ENCODE data around the gene CDK17. TPM values are rescaled to one million over a fixed set of nuclear protein-coding genes. Genes with fewer than 3 reads are reported as not detected.
"Not testable (repeated sequence)": the region's sequence is repeated elsewhere in the genome, so short reads cannot be mapped to it uniquely, and the experiment has no call there.

The CDK17 gene
- total RNA-seq, 1 donor from 2014 or later = 33.8 TPM

DNA sequence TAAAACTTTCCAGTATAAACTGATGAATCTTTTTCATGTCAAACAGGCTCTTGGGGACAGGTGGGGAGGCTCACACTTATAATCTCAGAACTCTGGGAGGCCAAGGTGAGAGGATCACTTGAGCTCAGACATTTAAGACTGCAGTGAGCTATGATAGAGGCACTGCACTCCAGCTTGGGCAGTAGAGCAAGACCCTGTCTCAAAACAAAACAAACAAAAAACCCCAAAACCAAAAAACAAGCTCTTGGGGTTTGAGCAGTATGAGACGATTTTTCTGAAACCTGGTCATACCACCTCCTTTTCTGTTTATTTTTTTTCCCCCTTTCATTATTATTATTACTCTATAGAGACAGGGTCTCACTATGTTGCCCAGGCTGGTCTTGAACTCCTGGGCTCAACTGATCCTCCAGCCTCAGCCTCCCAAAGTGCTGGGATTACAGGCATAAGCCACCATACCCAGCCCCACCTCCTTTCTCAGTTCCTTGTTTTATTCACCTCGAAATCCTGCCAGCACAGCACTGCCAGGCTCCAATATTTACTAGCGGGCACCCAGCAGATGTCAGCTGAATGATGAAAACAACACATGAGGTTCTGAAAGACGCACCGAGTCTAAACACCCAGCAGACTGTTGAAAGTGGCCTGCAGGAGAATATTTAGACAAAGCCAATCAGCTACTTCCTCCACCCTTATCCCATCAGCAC, 19.5 kb upstream of the CDK17 start:
- DNase-seq (ENCODE audit: extremely low spot score, unreplicated experiment) = no peak
- Mint-ChIP-seq H3K4me3 (ENCODE audit: unreplicated experiment) (no peak overlapping the region), H3K27ac (ENCODE audit: unreplicated experiment) (peak overlapping the region; percentile 55), H3K36me3 (ENCODE audit: unreplicated experiment) (no peaks in the 10 kb centered on the region), H3K9me3 (ENCODE audit: unreplicated experiment) (no peaks in the 10 kb centered on the region), H3K27me3 (ENCODE audit: unreplicated experiment) (no peaks in the 10 kb centered on the region), H3K4me1 (ENCODE audit: unreplicated experiment) (peaks cover 35% of the 10 kb centered on the region)
- no peak for TF ChIP-seq CTCF (IDR thresholded peaks at IDR 0.05)

- H3K9me3 Mint-ChIP-seq (ENCODE audit: unreplicated experiment); H3K36me3 Mint-ChIP-seq (ENCODE audit: unreplicated experiment); H3K4me3 Mint-ChIP-seq (ENCODE audit: unreplicated experiment); H3K27me3 Mint-ChIP-seq (ENCODE audit: unreplicated experiment); H3K27ac Mint-ChIP-seq (ENCODE audit: unreplicated experiment); DNase-seq (ENCODE audit: extremely low spot score, unreplicated experiment): not testable (repeated sequence)
- peaks cover 27% of the 10 kb centered on the region for H3K4me1 Mint-ChIP-seq (ENCODE audit: unreplicated experiment)
Measured at GRCh38 chr12:96417688-96418087, 17.4 kb upstream of the CDK17 start.

- Mint-ChIP-seq H3K9me3 (ENCODE audit: unreplicated experiment) (no peaks in the 10 kb centered on the region), H3K36me3 (ENCODE audit: unreplicated experiment) (no peaks in the 10 kb centered on the region), H3K27ac (ENCODE audit: unreplicated experiment) (no peak overlapping the region), H3K4me3 (ENCODE audit: unreplicated experiment) (no peak overlapping the region), H3K4me1 (ENCODE audit: unreplicated experiment) (peaks cover 23% of the 10 kb centered on the region), H3K27me3 (ENCODE audit: unreplicated experiment) (no peaks in the 10 kb centered on the region)
- no peak for TF ChIP-seq CTCF (IDR thresholded peaks at IDR 0.05)
- no peak for DNase-seq (ENCODE audit: extremely low spot score, unreplicated experiment)
Measured at GRCh38 chr12:96416033-96416799, 16.0 kb upstream of the CDK17 start.

DNA sequence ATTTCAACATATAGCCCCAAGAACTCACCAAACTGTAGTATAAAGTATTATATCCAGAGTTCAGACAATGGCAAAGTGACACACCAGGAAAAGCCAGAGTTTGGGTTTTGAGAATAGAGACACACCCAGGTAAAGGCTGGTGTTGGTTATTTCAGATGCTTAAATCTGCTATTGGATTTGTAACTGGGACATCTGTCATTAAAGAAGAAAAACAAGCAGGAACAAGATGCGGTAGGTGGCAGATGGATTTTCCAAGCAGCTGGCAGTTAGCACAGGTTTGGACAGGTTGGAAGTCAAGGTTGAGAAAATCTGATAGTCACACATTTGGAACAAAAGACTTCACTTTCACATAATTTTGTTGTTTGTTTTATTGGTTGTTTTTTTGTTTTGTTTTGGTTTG, 14.4 kb upstream of the CDK17 start:
- Mint-ChIP-seq H3K9me3 (ENCODE audit: unreplicated experiment) (no peaks in the 10 kb centered on the region), H3K27me3 (ENCODE audit: unreplicated experiment) (no peaks in the 10 kb centered on the region), H3K4me1 (ENCODE audit: unreplicated experiment) (peaks cover 12% of the 10 kb centered on the region), H3K4me3 (ENCODE audit: unreplicated experiment) (no peak overlapping the region), H3K36me3 (ENCODE audit: unreplicated experiment) (no peaks in the 10 kb centered on the region), H3K27ac (ENCODE audit: unreplicated experiment) (no peak overlapping the region)
- no peak for DNase-seq (ENCODE audit: extremely low spot score, unreplicated experiment)
- TF ChIP-seq CTCF (IDR thresholded peaks at IDR 0.05) = no peak

- TF ChIP-seq CTCF (IDR thresholded peaks at IDR 0.05) = no peak
- H3K27me3 Mint-ChIP-seq (ENCODE audit: unreplicated experiment) = no peaks in the 10 kb centered on the region
- no peak overlapping the region for H3K4me3 Mint-ChIP-seq (ENCODE audit: unreplicated experiment)
Measured at GRCh38 chr12:96412431-96412830, 12.2 kb upstream of the CDK17 start.

More at GRCh38 chr12:96412431-96412830, 12.2 kb upstream of the CDK17 start:
- no peak for DNase-seq (ENCODE audit: extremely low spot score, unreplicated experiment)
- Mint-ChIP-seq H3K9me3 (ENCODE audit: unreplicated experiment) (no peaks in the 10 kb centered on the region), H3K4me1 (ENCODE audit: unreplicated experiment) (peaks cover 12% of the 10 kb centered on the region), H3K36me3 (ENCODE audit: unreplicated experiment) (no peaks in the 10 kb centered on the region), H3K27ac (ENCODE audit: unreplicated experiment) (no peak overlapping the region)
